BJ (cell line): ENCODE data around the gene ARID5B. TPM values are rescaled to one million over a fixed set of nuclear protein-coding genes. Genes with fewer than 3 reads are reported as not detected.

ENCODE experiments used
- CTCF ChIA-PET: fragments of 350-600 bp; formaldehyde crosslinking; extraction: SDS; loops from one replicate; lab custom pipeline; 2021; ENCODE audit warnings: antibody characterized with exemption, inconsistent platforms; lab: Yijun Ruan, JAX
- POLR2A ChIA-PET: fragments of 300-600 bp; sonication (Branson Sonifier 250); formaldehyde crosslinking; extraction: SDS; loops from one replicate; lab custom pipeline; 2021; ENCODE audit warnings: antibody characterized with exemption; lab: Charles Lee
- DNase-seq: peaks from one replicate; pipeline ENCODE4 v3.0.0-alpha.2; 2011; ENCODE audit warnings: low read depth
- H3K27me3 ChIP-seq: 2 replicates; pipeline ENCODE4 v1.6.0; 2011; ENCODE audit warnings: low read length; ENCODE audit not compliant: control insufficient read depth, insufficient read depth
- H3K36me3 ChIP-seq: 2 replicates; pipeline ENCODE4 v1.5.1; 2011; ENCODE audit warnings: low read length; ENCODE audit not compliant: control insufficient read depth, insufficient read depth
- H3K4me3 ChIP-seq: 2 replicates; pipeline ENCODE4 v1.5.1; 2011; ENCODE audit warnings: low read depth, mild to moderate bottlenecking, control low read depth, low read length
- CTCF ChIP-seq: IDR thresholded peaks from 2 replicates; pipeline ENCODE4 v1.5.1; 2011; ENCODE audit warnings: low read depth, mild to moderate bottlenecking, control low read depth, inconsistent platforms, low read length, moderate library complexity; ENCODE audit not compliant: insufficient read depth
- polyA minus RNA-seq: library from RNA; depleted of rRNA, polyadenylated mRNA; stranded (reverse); fragments of >200 nt; gene quantifications from 2 replicates; pipeline ENCODE4 v1.2.3, GENCODE V29; 2011; rRNA and poly(A)+ RNA removed
- polyA plus RNA-seq: library from polyadenylated mRNA; depleted of rRNA; stranded (reverse); fragments of >200 nt; gene quantifications from 2 replicates; pipeline ENCODE4 v1.2.3, GENCODE V29; 2011; rRNA removed

The ARID5B gene
- polyA plus RNA-seq (73.8 and 74.5 TPM in 2 replicates), polyA minus RNA-seq (175 and 186 TPM in 2 replicates)

GRCh38 chr10:61900829-61901792 is at the start of gene ARID5B:
TSS of gene ARID5B (plus strand) at chr10:61901699. CDS start at chr10:61901710, 11 bp downstream.
- ChIA-PET CTCF (interaction anchor here (0.7 to 2.8 kb wide), 6 partner anchors 55 to 153 kb away, joined by 3 to 10 read pairs (median 4); no protein-coding TSS in a partner anchor), POLR2A (interaction anchor here (0.7 kb wide), 1 partner anchor 154 kb away, joined by 3 read pairs; no protein-coding TSS in a partner anchor)
- no peaks in the 10 kb centered on the region for H3K27me3 ChIP-seq

GRCh38 chr10:61852261-61852660 is 49.2 kb upstream of the ARID5B start:
- H3K36me3 ChIP-seq, result no peaks in the 10 kb centered on the region
- ChIA-PET CTCF (no interaction called here), POLR2A (no interaction called here)
- no peak for DNase-seq
- no peak for TF ChIP-seq CTCF
- no peak overlapping the region for H3K4me3 ChIP-seq
- no peaks in the 10 kb centered on the region for H3K27me3 ChIP-seq

More at GRCh38 chr10:61900829-61901792, at the start of gene ARID5B:
- DNase-seq, result no peak
- H3K4me3 ChIP-seq, result peak within 1 kb of the TSS; percentile 57
- no peak for TF ChIP-seq CTCF
- no peaks in the 10 kb centered on the region for H3K36me3 ChIP-seq

- no peak for DNase-seq
- TF ChIP-seq CTCF, result no peak
- CTCF ChIA-PET, result no interaction called here
- H3K36me3 ChIP-seq, result no peaks in the 10 kb centered on the region
- POLR2A ChIA-PET, result no interaction called here
- no peaks in the 10 kb centered on the region for H3K27me3 ChIP-seq
- no peak overlapping the region for H3K4me3 ChIP-seq
Measured at GRCh38 chr10:61855771-61856170, 45.7 kb upstream of the ARID5B start.

- no peak for DNase-seq
- Histone ChIP-seq H3K27me3 (no peaks in the 10 kb centered on the region), H3K4me3 (no peak overlapping the region), H3K36me3 (no peaks in the 10 kb centered on the region)
- ChIA-PET CTCF (interaction anchor here (1.1 to 1.5 kb wide), 2 partner anchors 13 to 14 kb away, joined by 3 read pairs; no protein-coding TSS in a partner anchor), POLR2A (no interaction called here)
- no peak for TF ChIP-seq CTCF
Measured at GRCh38 chr10:61857746-61858145, 43.8 kb upstream of the ARID5B start.

GRCh38 chr10:61859786-61860185 is 41.7 kb upstream of the ARID5B start:
- DNase-seq, result no peak
- no peaks in the 10 kb centered on the region for H3K27me3 ChIP-seq
- ChIA-PET POLR2A (no interaction called here), CTCF (interaction anchor here (1.9 kb wide), 1 partner anchor 14 kb away, joined by 6 read pairs; no protein-coding TSS in a partner anchor)
- no peak for TF ChIP-seq CTCF
- H3K4me3 ChIP-seq, result no peak overlapping the region
- no peaks in the 10 kb centered on the region for H3K36me3 ChIP-seq
